GM19438 (cell line): ENCODE results near the gene S100A13.
"Not testable (repeated sequence)": the region's sequence is repeated elsewhere in the genome, so short reads cannot be mapped to it uniquely, and the experiment has no call there.

Experiments used
- ATAC-seq: cut with Tn5 transposase; IDR thresholded peaks from one replicate; pipeline ENCODE4 v1.9.1; 2021; ENCODE audit warnings: low read depth; ENCODE audit not compliant: unreplicated experiment

S100A13 gene

DNA sequence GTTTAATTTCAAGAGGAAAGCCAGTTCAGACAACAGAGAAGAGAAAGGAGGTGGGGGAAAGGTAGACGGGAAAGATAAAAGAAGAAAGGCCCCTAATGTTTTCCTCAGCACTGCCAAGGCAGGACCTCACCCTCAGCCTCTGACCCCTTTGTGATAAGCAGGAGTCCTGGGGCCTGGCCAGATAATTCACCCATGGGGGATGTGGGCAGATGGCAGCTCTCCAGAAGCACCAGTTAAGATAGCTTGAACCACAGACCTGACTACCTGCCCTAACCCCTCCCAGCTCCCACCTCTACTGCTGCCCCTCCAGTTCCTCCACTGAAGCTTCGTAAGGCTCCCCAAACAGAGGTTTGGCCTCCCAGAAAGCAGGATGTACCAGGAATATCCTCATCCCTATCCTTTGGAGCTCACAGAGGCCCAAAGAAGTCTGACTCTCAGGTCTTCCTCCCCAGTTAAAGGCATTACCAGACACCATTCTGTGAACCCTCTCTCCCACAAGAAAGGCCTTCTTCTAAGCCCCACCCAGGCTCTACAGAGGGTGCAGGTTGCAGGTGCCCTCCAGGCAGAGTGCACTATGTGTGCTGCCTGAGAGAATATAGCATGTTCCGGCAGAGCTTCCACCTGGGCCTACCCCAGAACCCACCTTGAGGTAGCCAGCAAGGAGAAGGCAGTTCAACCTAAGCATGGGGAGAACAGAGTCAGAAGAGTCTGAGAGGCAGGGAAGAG, 22.0 kb upstream of the S100A13 start:
- no peak for ATAC-seq

DNA sequence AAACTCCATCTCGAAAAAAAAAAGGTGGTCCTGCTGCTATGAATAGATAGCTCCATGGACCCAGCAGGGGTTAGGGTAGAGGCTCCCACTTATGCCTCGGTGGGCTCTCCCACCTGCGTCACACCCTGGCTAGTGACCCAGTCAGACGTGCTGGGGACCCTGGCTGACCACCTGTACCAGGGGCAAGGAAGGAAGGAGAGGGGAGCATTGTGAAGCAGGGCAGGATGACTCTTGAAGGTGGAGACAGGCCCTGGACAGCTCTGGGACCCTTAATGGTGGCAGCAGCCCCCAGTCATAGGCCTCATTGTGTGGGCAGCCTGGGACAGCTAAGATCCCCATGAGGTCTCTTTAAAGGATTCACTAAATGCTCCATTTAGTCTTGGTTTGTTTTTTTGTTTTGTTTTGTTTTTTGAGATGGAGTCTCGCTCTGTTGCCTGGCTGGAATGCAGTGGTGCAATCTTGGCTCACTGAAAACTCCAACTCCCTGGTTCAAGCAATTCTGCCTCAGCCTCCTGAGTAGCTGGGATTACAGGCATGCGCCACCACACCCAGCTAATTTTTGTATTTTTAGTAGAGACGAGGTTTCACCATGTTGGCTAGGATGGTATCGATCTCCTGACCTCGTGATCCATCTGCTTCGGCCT, 20.8 kb upstream of the S100A13 start:
- ATAC-seq, result no peak

- no peak for ATAC-seq
Measured at GRCh38 chr1:153647346-153647714, 20.0 kb upstream of the S100A13 start.

DNA sequence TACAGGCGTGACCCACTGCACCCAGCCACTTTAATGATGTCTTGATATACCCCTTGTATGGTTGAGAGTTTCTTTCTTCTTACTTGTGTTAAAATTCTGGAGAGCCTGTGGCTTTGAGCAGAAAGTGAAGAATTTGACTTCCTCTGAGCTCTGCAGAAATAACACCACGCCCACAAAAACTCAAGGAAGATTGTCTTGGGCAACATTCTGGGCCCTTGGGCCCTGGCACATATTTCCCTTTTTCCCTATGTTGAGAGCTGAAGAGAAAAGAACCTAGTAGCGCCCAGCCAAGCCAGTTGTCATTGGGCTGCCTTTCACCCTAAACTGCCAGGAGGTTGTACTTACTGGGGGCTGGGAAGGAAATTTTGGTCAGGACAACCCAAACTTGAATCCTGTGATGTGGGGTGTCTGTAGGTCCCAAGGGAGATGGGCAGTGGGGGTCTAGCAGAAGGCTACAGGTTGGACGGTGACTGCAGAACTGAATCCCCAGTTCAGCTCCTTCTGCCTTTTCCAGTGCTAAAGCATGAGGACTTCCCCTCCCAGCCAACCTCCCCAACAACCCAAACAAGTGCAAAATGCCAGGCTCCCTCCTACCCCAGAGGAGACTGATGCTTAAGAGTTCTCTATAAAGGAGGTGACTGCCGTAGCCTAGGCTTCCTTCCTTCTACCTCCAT, 19.5 kb upstream of the S100A13 start:
- ATAC-seq, result no peak

GRCh38 chr1:153643816-153644215, 16.5 kb upstream of the S100A13 start:
- ATAC-seq, result no peak

DNA sequence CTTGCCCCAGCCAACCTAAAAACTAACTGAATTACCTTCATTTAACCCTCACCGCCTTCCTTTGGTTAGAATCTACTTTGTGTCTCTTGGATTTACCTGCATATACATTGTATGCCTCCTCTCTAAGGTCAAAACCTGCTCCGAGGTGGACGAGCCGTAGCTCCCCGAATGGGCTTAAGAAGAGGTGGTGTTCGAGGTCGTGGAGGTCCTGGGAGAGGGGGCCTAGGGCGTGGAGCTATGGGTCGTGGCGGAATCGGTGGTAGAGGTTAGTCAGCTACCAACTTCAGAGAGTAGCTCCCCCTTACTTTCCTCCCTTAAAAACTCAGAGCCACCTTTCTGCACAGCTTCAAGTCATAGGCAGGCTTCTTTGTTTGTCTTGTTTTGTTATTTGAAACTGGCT, 15.8 kb upstream of the S100A13 start:
- no peak for ATAC-seq

GRCh38 chr1:153642161-153642560, 14.9 kb upstream of the S100A13 start:
- no peak for ATAC-seq

GRCh38 chr1:153640861-153641260, 13.6 kb upstream of the S100A13 start:
- ATAC-seq, result no peak

GRCh38 chr1:153640213-153640612, 12.9 kb upstream of the S100A13 start:
- not testable (repeated sequence) for ATAC-seq

GRCh38 chr1:153639280-153639679, 12.0 kb upstream of the S100A13 start:
- no peak for ATAC-seq

GRCh38 chr1:153638261-153638660, 11.0 kb upstream of the S100A13 start:
- ATAC-seq, result no peak

- ATAC-seq, result no peak
Measured at GRCh38 chr1:153636312-153636711, 9.0 kb upstream of the S100A13 start.

DNA sequence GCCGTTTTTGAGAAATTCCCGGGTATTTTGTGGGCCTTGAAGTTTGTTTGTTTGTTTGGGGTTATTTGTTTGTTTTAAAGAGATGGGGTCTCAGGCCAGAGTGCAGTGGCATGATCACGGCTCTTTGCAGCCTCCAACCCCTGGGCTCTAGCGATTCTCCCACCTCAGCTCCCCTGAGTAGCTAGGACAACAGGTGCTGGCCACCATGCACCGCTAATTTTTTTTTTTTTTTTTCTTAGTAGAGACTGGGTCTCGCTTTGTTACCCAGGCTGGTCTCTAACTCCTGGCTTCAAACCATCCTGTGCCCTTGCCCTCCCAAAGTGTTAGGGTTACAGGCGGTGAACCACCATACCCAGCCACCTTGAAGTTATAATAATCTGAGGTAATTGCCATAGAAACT, 8.6 kb upstream of the S100A13 start:
- no peak for ATAC-seq

DNA sequence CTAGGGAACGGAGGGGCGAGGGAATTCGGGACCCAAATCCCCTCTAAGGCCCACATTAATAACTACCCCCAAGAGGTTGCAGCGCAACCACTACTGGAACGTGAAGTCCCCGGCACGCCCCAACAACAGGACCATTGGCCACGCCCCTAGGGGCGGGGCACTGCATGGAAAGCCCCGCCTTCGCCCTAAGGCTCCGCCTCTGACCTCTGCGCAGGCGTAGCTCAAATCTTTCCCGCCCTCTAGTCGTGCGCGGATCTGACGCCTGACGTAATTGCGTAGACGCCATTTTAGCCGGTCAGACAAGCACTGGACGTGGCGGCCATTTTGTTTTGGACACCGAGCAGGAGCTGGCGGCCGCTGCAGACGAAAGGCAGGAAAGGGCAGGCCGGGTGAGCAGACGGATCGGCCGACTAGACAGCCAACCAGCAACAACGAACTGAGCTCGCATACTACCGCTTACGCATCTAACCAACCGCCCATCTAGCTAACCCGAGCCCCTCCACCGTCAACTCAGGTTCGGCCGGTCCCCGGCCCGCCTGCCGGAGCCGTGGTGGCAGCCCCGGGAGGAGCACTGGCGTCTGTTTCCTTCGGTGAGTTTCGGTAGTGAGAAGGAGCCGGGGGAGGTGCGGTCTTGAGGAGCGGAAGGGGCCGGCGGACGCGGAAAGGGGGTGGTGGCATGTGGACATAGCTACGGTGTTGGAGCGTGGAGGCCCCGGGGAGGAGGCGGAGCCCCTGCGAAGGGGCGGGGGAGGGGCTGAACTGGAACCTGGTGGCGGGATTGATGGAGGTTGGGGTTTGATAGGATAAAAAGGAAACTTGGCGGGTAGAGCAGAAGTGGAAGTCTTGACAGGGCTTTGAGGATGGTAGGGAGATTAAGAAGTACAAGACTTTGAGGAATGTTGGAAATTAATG, 6.7 kb upstream of the S100A13 start, which contains the start of gene CHTOP:
CHTOP (plus strand) TSS at position 313 of the 912 bp plus-strand sequence. CDS start 2,523 bp downstream, outside the sequence.
- ATAC-seq, result peak; percentile 88

- ATAC-seq, result no peak
Measured at GRCh38 chr1:153633161-153633753, 6.0 kb upstream of the S100A13 start.

DNA sequence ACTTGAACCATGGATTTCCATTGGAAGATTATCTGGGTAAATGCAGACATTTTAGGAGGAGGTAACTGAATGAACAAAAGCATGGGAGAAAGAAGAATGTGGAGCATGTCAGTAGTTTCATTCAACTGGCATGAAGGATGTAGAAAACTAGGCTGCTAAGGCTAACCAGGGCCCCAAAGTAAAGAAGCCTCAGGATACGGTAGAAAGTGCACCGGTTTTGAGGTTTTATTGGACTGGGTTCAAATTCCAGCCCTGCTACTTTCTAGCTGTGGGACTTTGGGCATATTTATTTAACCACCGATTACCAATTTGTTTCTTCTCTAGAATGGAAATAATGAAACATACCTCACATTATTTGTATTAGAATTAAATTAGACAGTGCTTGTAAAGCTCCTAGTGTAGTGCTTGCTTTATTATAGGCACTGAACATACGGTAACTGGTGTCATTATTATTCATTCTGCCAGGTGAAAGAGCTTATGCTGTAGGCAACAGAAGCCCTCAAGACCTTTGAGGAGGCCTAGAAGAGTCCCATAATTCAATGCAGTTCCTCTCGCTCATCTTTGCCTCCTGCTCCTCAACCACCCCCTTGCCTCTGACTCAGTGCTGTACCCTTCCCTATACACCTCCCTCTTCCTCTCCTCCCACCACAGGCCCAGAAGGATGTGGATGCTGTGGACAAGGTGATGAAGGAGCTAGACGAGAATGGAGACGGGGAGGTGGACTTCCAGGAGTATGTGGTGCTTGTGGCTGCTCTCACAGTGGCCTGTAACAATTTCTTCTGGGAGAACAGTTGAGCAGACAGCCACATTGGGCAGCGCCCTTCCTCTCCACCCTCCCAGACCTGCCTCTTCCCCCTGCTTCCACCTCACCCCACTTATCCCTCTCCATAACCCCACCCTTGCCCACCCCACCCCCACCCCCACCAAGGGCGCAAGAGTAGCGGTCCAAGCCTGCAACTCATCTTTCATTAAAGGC, 4.0 kb upstream of the S100A13 start:
- ATAC-seq, result no peak

DNA sequence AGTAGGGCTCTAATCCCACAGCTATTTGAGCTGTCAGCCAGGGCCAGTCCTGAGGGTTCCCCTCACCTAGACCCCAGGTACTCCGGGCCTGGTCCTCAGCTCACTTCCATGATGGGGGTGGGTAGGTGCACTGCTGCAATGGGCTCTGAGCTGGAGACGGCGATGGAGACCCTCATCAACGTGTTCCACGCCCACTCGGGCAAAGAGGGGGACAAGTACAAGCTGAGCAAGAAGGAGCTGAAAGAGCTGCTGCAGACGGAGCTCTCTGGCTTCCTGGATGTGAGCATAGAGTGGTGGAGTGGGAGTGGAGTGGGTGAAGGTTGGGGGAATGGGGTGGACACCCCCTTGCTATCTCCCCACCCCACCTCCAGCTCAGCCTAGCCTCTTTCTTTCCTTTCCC, 3.1 kb upstream of the S100A13 start:
- ATAC-seq, result no peak

- ATAC-seq, result no peak
Measured at GRCh38 chr1:153629971-153630370, 2.7 kb upstream of the S100A13 start.

GRCh38 chr1:153629343-153629665, 2.0 kb upstream of the S100A13 start:
- no peak for ATAC-seq
